ENCODE results near the gene COL6A2. TPM values are rescaled to one million over a fixed set of nuclear protein-coding genes. Genes with fewer than 3 reads are reported as not detected.

COL6A2 gene
- total and polyA plus RNA-seq, 2 experiments from 2014 or later, result 28.4 to 89.2 TPM

- H2AFZ ChIP-seq, result no peak overlapping the region
- peaks cover 12% of the 10 kb centered on the region for H3K4me1 Mint-ChIP-seq
- no peaks in the 10 kb centered on the region for H3K79me2 ChIP-seq (replicated peaks; ENCODE audit: insufficient read depth)
- H3F3A ChIP-seq (replicated peaks; ENCODE audit: low read depth), result 0 out of 2 replicates have a peak, but pooled peaks cover 7% of the 10 kb centered on the region
- H4K20me1 ChIP-seq (replicated peaks; ENCODE audit: insufficient read depth), result no peaks in the 10 kb centered on the region
- H3K9me3 Mint-ChIP-seq, result peaks cover 4% of the 10 kb centered on the region; the same call in 2 of the 3 replicates
- H3K4me3 Mint-ChIP-seq, result no peak overlapping the region
- H3K4me3 ChIP-seq, result no peak overlapping the region
- no peaks in the 10 kb centered on the region for H3K9me2 ChIP-seq (ENCODE audit: insufficient read depth)
- H3K36me3 Mint-ChIP-seq (ENCODE audit: low read depth), result peaks cover 17% of the 10 kb centered on the region
- H3K27me3 ChIP-seq (ENCODE audit: insufficient read depth), result no peaks in the 10 kb centered on the region
- no peak overlapping the region for H3K27ac Mint-ChIP-seq
- H3K27me3 Mint-ChIP-seq (ENCODE audit: insufficient read depth, low read depth, poor library complexity), result peaks cover 9% of the 10 kb centered on the region
- no peak for ATAC-seq
- H3K36me3 ChIP-seq (ENCODE audit: insufficient read depth), result no peaks in the 10 kb centered on the region
- no peaks in the 10 kb centered on the region for H3K4me1 ChIP-seq (ENCODE audit: insufficient read depth)
- H3K27ac ChIP-seq (ENCODE audit: low read depth), result no peak overlapping the region
- H3K4me2 ChIP-seq, result no peak overlapping the region
- DNase-seq (ENCODE audit: low spot score), result no peak
- no peak for TF ChIP-seq STAT1 (IDR thresholded peaks at IDR 0.05; ENCODE audit: unreplicated experiment)
- no peak for TF ChIP-seq POLR2AphosphoS5 (IDR thresholded peaks at IDR 0.05; ENCODE audit: low read depth)
- TF ChIP-seq ZNF331 (CRISPR knock-in tag; IDR thresholded peaks at IDR 0.05; ENCODE audit: low read depth), result no peak
- no peak for TF ChIP-seq EZH2 (IDR thresholded peaks at IDR 0.05; ENCODE audit: low read depth, unreplicated experiment)
- TF ChIP-seq NANOG (IDR thresholded peaks at IDR 0.05; ENCODE audit: borderline replicate concordance), result no peak
- TF ChIP-seq ZNF462 (CRISPR knock-in tag; IDR thresholded peaks at IDR 0.05), result no peak
- TF ChIP-seq JUNB (IDR thresholded peaks at IDR 0.05; ENCODE audit: unreplicated experiment), result no peak
- no peak for TF ChIP-seq ETS1 (IDR thresholded peaks at IDR 0.05)
- no peak for TF ChIP-seq REST (IDR thresholded peaks at IDR 0.05; ENCODE audit: unreplicated experiment)
Measured at GRCh38 chr21:46144464-46145070, 46.7 kb downstream of the COL6A2 start.

All from GM23338 (cell line).